Suprapubic skin (tissue), 4 donors: ENCODE measurements around the gene GRM7. TPM values are rescaled to one million over a fixed set of nuclear protein-coding genes. Genes with fewer than 3 reads are reported as not detected.

Experiments
- DNase-seq, 2 donors: peaks; one replicate each; pipeline ENCODE4 v3.0.0-alpha.2; 2019; ENCODE audit warnings: low spot score in 2 of 2
- H3K27ac ChIP-seq: fragments of 200-600 bp; sonication (generic); one replicate; pipeline ENCODE4 v1.5.1; 2019
- H3K27me3 ChIP-seq: fragments of 200-600 bp; sonication (generic); one replicate; pipeline ENCODE4 v1.5.1; 2019
- H3K36me3 ChIP-seq: fragments of 200-600 bp; sonication (generic); one replicate; pipeline ENCODE4 v1.5.1; 2019
- H3K4me1 ChIP-seq: fragments of 200-600 bp; sonication (generic); one replicate; pipeline ENCODE4 v1.5.1; 2019
- H3K4me3 ChIP-seq: fragments of 200-600 bp; sonication (generic); one replicate; pipeline ENCODE4 v1.5.1; 2019; ENCODE audit warnings: mild to moderate bottlenecking
- H3K9me3 ChIP-seq: fragments of 200-600 bp; sonication (generic); one replicate; pipeline ENCODE4 v1.5.1; 2019
- EP300 ChIP-seq: sonication (generic); formaldehyde crosslinking; IDR thresholded peaks from one replicate; pipeline ENCODE4 v1.6.1; 2017; ENCODE audit warnings: antibody characterized with exemption
- POLR2A ChIP-seq, 2 donors: fragments of 450-650 bp; IDR thresholded peaks; one replicate each; pipeline ENCODE4 v1.6.1; 2017; ENCODE audit warnings: antibody characterized with exemption in 2 of 2, mild to moderate bottlenecking in 2 of 2, moderate library complexity in 2 of 2
- POLR2AphosphoS5 ChIP-seq, 3 donors: sonication (generic); formaldehyde crosslinking; IDR thresholded peaks; one replicate each; pipeline ENCODE4 v1.6.1; 2017; ENCODE audit warnings: antibody characterized with exemption in 3 of 3
- WGBS: methylation state at CpG from one replicate; pipeline ENCODE4 v1.1.5; 2018; 5-methylcytosine and 5-hydroxymethylcytosine counted together
- total RNA-seq, 4 donors: library from RNA; depleted of rRNA; stranded (reverse); fragments of >200 nt; gene quantifications; one replicate each; pipeline ENCODE4 v1.1.0, GENCODE V29; 2016
- TF ChIP-seq, protein P1 (sequence below), 2 donors: fragments of 200-600 bp in 1 of 2; fragments of 450-650 bp in 1 of 2; sonication (generic) in 1 of 2; IDR thresholded peaks; one replicate each; pipeline ENCODE4 v1.5.1; 2016 to 2019; ENCODE audit warnings: antibody characterized with exemption in 2 of 2, mild to moderate bottlenecking in 1 of 2, moderate library complexity in 1 of 2

Gene GRM7
- total RNA-seq, 4 donors from 2014 or later: 0.21 to 0.48 TPM; not detected in 2

GRCh38 chr3:7461202-7461825 lies 600.4 kb downstream of the GRM7 start:
- Histone ChIP-seq H3K4me1 (no peaks in the 10 kb centered on the region), H3K4me3 (no peak overlapping the region), H3K9me3 (no peaks in the 10 kb centered on the region), H3K36me3 (no peaks in the 10 kb centered on the region), H3K27ac (no peak overlapping the region), H3K27me3 (no peaks in the 10 kb centered on the region)
- WGBS: 84% methylated on average over 8 of the region's 8 CpGs
- no peak for DNase-seq
- TF ChIP-seq POLR2AphosphoS5 (IDR thresholded peaks at IDR 0.05): no peak
- TF ChIP-seq, protein P1, sequence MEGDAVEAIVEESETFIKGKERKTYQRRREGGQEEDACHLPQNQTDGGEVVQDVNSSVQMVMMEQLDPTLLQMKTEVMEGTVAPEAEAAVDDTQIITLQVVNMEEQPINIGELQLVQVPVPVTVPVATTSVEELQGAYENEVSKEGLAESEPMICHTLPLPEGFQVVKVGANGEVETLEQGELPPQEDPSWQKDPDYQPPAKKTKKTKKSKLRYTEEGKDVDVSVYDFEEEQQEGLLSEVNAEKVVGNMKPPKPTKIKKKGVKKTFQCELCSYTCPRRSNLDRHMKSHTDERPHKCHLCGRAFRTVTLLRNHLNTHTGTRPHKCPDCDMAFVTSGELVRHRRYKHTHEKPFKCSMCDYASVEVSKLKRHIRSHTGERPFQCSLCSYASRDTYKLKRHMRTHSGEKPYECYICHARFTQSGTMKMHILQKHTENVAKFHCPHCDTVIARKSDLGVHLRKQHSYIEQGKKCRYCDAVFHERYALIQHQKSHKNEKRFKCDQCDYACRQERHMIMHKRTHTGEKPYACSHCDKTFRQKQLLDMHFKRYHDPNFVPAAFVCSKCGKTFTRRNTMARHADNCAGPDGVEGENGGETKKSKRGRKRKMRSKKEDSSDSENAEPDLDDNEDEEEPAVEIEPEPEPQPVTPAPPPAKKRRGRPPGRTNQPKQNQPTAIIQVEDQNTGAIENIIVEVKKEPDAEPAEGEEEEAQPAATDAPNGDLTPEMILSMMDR (IDR thresholded peaks at IDR 0.05): no peak
- TF ChIP-seq POLR2A (IDR thresholded peaks at IDR 0.05): no peak
- TF ChIP-seq EP300: no peak

DNA sequence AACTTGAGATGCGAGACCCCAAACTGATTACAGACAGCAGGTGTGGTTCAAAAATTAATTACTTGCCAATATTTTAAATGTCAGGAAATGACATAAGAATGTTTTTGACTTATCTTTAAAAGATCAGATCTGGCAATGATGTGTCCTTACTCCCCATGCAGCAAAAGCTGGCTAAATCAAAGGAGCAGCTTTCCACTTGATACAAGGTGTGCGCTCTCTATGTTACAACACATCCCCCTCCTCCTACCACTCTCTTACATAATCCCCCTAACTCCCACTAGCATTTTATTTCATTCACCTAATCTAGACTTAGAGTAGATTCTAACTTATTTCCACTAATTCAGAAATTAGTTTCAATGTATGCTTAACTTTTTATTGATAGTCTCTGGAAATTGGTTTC lies 609.0 kb downstream of the GRM7 start:
- WGBS: 64% methylated on average over 2 of the region's 2 CpGs
- DNase-seq: no peak

DNA sequence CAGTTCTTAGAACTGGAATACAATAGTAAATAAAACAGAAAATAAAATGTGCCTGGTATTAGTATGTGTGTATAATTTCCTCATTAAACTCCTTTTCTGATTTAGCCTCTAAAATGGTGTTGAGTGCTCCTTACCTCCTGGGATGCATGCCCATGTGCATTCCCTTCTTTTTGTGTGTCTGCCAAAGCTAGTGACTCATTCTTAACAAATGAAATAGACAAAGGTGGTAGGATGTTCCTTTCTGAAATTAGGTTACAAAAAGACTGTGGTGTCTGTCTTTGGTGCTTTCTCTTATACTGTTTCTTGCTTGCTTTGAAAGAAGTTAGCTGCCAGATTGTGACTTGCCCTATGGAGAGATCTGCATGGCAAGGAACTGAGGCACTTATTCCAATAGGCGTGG lies 623.7 kb downstream of the GRM7 start:
- TF ChIP-seq, protein P1 (IDR thresholded peaks at IDR 0.05): no peak
- TF ChIP-seq POLR2AphosphoS5 (IDR thresholded peaks at IDR 0.05): no peak
- no peak for TF ChIP-seq EP300
- TF ChIP-seq POLR2A (IDR thresholded peaks at IDR 0.05): no peak
- Histone ChIP-seq H3K27me3 (no peaks in the 10 kb centered on the region), H3K27ac (no peak overlapping the region), H3K9me3 (no peaks in the 10 kb centered on the region), H3K36me3 (no peaks in the 10 kb centered on the region), H3K4me1 (no peaks in the 10 kb centered on the region), H3K4me3 (no peak overlapping the region)
- WGBS: 76% methylated on average over 1 of the region's 1 CpG
- DNase-seq: no peak

More for the DNA sequence above, 609.0 kb downstream of the GRM7 start:
- Histone ChIP-seq H3K9me3 (no peaks in the 10 kb centered on the region), H3K36me3 (no peaks in the 10 kb centered on the region), H3K27me3 (no peaks in the 10 kb centered on the region), H3K4me3 (no peak overlapping the region), H3K4me1 (no peaks in the 10 kb centered on the region), H3K27ac (no peak overlapping the region)
- TF ChIP-seq POLR2AphosphoS5 (IDR thresholded peaks at IDR 0.05): no peak
- TF ChIP-seq, protein P1 (IDR thresholded peaks at IDR 0.05): no peak
- no peak for TF ChIP-seq POLR2A (IDR thresholded peaks at IDR 0.05)

DNA sequence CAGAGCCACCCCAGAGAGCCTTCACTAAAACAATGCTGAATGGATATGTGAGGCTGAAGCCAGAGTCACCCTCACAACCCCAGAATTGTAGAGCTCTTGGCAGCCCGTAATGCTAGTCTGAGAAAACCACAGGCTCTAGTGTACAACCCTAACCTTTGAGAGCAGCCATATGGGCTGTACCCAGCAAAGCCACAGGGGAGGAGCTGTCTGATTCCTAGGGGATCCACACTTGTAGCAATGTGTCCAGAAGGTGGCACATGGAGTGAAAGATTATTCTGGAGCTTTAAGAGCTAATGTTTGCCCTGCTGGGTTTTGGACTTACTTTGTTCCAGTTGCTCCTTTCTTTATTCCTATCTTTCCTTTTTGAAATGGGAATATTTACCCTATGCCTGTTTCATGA lies 626.8 kb downstream of the GRM7 start:
- WGBS: no CpG with 5 or more reads among the region's 1 CpG
- no peak for TF ChIP-seq POLR2AphosphoS5 (IDR thresholded peaks at IDR 0.05)
- TF ChIP-seq, protein P1 (IDR thresholded peaks at IDR 0.05): no peak
- TF ChIP-seq EP300: no peak
- no peak for TF ChIP-seq POLR2A (IDR thresholded peaks at IDR 0.05)
- no peaks in the 10 kb centered on the region for H3K4me1 ChIP-seq

DNA sequence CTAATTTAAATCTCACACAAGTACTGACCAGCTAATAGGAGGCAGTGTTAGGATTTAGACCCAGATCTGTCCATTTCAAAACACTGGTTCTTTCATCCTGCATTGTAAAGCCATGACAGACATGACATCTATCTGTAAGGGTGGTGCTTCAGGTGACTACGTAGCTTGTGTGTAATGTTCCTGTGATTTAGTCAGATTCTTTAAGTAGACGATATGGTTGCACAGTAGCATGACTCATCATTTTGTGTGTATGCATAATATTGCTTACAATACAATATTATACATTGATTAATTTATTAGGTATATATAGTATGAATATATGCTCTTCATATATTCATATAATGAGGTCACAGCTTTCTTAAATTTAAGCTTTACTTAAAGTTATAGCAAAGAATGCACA lies 628.5 kb downstream of the GRM7 start:
- no peak for DNase-seq
- no peak overlapping the region for H3K27ac ChIP-seq
- WGBS: 67% methylated on average over 2 of the region's 2 CpGs

More for the DNA sequence above, 626.8 kb downstream of the GRM7 start:
- Histone ChIP-seq H3K27ac (no peak overlapping the region), H3K27me3 (no peaks in the 10 kb centered on the region), H3K9me3 (no peaks in the 10 kb centered on the region), H3K4me3 (no peak overlapping the region), H3K36me3 (no peaks in the 10 kb centered on the region)
- no peak for DNase-seq

More for the DNA sequence above, 628.5 kb downstream of the GRM7 start:
- Histone ChIP-seq H3K27me3 (no peaks in the 10 kb centered on the region), H3K4me3 (no peak overlapping the region), H3K4me1 (no peaks in the 10 kb centered on the region), H3K36me3 (no peaks in the 10 kb centered on the region), H3K9me3 (peaks cover 6% of the 10 kb centered on the region)
- TF ChIP-seq EP300 (no peak), POLR2AphosphoS5 (IDR thresholded peaks at IDR 0.05) (no peak), POLR2A (IDR thresholded peaks at IDR 0.05) (no peak)
- TF ChIP-seq, protein P1 (IDR thresholded peaks at IDR 0.05): no peak
